ENCODE data around the gene LY6G6F.

LY6G6F gene

DNA sequence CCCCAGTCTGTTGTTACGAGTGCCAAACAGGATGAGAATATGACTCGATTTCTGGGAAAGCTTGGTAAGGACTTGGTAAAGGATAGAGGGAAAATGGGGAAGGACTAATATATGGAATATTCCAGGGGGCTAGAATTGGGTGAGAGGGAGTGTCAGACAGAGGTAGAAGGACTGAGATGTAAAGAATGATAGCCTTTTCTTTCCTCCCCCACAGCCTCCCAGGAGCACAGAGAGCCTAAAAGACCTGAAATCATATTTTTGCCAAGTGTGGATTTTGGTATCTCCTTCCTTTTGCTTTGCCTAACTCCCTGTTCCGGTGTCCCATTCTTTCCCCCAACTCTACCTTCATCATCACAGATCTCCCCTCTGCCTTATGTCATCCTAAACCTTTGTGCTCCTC, 36.2 kb downstream of the LY6G6F start:
- no peak for DNase-seq

DNA sequence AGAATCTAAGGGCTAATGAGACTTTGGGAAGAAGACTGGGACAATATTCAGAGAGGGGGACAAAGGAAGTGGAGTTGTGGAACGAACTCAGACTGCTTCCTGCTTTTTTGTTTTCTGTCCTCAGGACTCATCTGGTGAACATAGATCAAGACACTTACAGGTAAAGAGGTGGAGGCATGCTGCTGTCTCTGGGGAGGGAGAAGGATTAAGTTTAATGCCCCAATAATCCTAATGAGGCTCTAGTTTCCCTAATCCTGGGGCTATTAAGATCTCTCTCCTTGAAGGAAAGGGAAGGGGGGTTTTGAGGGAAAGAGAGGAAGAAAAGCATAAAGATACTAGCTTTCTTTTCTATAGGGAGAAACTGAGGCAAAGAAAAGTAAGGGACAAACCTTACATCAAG, 37.8 kb downstream of the LY6G6F start:
- DNase-seq = peak in 1 of 2 experiments; percentile 57

DNA sequence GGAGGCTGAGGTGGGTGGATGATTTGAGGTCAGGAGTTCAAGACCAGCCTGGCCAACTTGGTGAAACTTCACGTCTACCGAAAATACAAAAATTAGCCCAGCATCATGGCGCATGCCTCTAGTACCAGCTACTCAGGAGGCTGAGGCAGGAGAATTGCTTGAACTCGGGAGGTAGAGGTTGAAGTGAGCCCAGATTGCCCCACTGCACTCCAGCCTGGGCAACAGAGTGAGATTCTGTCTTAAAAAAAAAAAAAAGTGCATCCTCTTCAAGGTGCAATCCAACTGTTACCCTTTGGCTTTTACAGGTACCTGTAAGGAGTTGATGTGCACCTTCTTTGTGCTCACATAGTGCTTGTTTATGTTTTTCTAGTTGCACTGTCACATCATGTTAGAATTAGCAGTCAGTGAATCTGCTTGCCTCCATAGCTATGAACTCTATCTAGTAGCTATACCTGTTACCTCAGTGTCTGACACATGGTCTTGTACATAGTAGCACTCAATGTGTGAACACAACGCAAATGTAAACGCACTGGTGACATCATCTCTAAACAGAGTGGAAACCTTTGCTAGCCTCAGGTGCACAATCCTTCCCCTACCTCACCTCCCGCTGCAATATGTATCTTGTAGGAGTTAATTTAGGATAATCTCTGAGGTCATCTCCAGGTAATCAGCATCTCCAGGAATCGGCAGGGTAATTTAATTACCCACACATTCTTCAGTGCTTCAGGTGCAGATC, 42.8 kb downstream of the LY6G6F start:
- DNase-seq = no peak

DNA sequence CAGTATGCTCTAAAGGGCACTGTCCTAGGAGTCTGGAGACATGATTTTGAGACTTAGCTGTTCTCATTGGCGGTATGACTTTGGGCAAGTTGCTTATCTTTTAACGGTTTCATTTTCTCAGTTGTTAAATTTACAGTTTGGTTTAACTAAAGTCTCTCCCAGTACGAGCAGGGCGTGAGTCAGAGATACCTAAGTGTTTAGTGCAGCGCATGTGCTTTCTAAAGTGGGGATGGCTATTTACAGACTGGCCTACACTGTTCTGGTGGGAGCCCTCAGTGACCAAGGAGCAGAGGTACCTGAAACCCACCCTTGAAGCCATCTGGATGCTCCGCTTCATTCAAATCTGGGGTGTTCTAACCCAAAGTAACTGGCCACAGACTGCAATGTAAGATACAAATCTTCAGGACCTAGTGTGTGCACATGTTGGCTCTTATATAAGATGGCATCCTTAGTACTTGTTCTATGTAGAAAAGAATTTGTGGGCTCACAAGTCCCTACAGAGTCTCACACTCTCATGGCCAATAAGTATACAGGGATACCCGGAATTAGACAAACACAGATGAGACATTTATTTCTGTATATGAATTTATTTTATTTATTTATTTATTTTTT, 43.9 kb downstream of the LY6G6F start:
- DNase-seq = no peak

DNA sequence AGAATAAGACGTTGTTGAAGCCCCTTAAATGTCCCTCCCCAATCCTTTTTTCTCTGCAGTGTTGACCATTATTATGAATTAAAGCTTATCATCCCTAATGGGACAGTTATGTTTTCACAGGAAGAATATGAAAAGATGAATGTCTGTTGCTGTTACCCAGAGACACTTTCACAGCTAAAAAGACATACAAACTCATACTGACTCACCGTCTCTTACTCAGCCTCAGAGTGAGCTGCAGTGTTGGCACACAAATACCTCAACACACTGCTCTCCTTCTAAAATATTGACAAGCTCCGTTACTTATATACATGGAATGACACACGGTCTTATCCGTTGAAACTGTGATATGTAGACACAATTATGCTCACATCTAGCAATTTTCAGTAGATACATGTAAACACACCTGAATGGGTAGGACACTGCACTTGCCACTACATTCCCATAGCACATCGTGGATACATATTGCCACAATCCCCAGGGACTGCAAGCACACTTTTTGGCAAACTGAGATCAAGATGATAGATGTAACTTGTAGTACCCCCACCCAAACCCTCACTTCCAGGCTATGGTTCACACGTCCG, 46.2 kb downstream of the LY6G6F start:
- DNase-seq = no peak

DNA sequence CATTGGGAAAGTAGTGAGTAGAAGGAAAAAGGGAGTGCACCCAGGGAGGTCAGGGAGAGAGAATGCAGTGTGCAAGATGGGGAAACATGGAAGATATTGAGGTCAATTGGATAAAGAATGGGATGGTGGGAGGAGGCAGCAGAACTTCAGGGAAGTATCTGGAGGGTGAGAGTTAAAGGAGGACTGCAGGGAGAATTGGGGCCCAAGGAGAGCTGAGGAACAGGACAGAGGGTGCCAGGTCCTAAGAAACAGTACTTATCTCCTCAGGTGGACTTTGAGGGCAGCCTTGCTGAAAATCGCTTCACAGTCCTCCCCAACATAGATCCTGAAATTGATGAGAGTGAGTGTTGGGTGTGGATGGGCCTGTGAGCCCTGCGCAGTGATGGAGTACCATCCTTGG, 51.6 kb downstream of the LY6G6F start:
- DNase-seq = no peak
